HG03039 (cell line): ENCODE results near the gene PCSK5.

Source experiments
- ATAC-seq: cut with Tn5 transposase; IDR thresholded peaks from one replicate; pipeline ENCODE4 v1.9.1; 2021; ENCODE audit warnings: mild to moderate bottlenecking, moderate library complexity; ENCODE audit not compliant: unreplicated experiment

PCSK5 gene

GRCh38 chr9:76221423-76221822, 330.9 kb downstream of the PCSK5 start:
- no peak for ATAC-seq

GRCh38 chr9:76223749-76224340, 333.4 kb downstream of the PCSK5 start:
- ATAC-seq: no peak

GRCh38 chr9:76227156-76227555, 336.7 kb downstream of the PCSK5 start:
- no peak for ATAC-seq

- no peak for ATAC-seq
Measured at GRCh38 chr9:76231001-76231400, 340.5 kb downstream of the PCSK5 start.

- ATAC-seq: no peak
Measured at GRCh38 chr9:76232861-76233489, 342.5 kb downstream of the PCSK5 start.

GRCh38 chr9:76240578-76240977, 350.1 kb downstream of the PCSK5 start:
- no peak for ATAC-seq

- ATAC-seq: no peak
Measured at GRCh38 chr9:76245518-76245917, 355.0 kb downstream of the PCSK5 start.

GRCh38 chr9:76246680-76247079, 356.2 kb downstream of the PCSK5 start:
- ATAC-seq: no peak

- ATAC-seq: no peak
Measured at GRCh38 chr9:76247426-76247825, 357.0 kb downstream of the PCSK5 start.

GRCh38 chr9:76249309-76249708, 358.8 kb downstream of the PCSK5 start:
- no peak for ATAC-seq

- ATAC-seq: no peak
Measured at GRCh38 chr9:76255781-76256455, 365.4 kb downstream of the PCSK5 start.

GRCh38 chr9:76257311-76257710, 366.8 kb downstream of the PCSK5 start:
- ATAC-seq: no peak

GRCh38 chr9:76266649-76267283, 376.3 kb downstream of the PCSK5 start:
- no peak for ATAC-seq

GRCh38 chr9:76267284-76267652, 376.8 kb downstream of the PCSK5 start:
- ATAC-seq: no peak

GRCh38 chr9:76269789-76270188, 379.3 kb downstream of the PCSK5 start:
- no peak for ATAC-seq

GRCh38 chr9:76271755-76272154, 381.3 kb downstream of the PCSK5 start:
- no peak for ATAC-seq

- ATAC-seq: no peak
Measured at GRCh38 chr9:76289042-76289441, 398.6 kb downstream of the PCSK5 start.

- ATAC-seq: no peak
Measured at GRCh38 chr9:76289703-76290102, 399.2 kb downstream of the PCSK5 start.

GRCh38 chr9:76290555-76290954, 400.1 kb downstream of the PCSK5 start:
- ATAC-seq: no peak

GRCh38 chr9:76292246-76292645, 401.8 kb downstream of the PCSK5 start:
- no peak for ATAC-seq

GRCh38 chr9:76292658-76293057, 402.2 kb downstream of the PCSK5 start:
- ATAC-seq: no peak

- no peak for ATAC-seq
Measured at GRCh38 chr9:76294301-76294700, 403.8 kb downstream of the PCSK5 start.
